AG08395 (cell line): ENCODE measurements around the gene TANC1.

Experiments used
- DNase-seq: peaks from one replicate; pipeline ENCODE4 v3.0.0; 2012; ENCODE audit warnings: mixed read lengths, low spot score

The TANC1 gene

DNA sequence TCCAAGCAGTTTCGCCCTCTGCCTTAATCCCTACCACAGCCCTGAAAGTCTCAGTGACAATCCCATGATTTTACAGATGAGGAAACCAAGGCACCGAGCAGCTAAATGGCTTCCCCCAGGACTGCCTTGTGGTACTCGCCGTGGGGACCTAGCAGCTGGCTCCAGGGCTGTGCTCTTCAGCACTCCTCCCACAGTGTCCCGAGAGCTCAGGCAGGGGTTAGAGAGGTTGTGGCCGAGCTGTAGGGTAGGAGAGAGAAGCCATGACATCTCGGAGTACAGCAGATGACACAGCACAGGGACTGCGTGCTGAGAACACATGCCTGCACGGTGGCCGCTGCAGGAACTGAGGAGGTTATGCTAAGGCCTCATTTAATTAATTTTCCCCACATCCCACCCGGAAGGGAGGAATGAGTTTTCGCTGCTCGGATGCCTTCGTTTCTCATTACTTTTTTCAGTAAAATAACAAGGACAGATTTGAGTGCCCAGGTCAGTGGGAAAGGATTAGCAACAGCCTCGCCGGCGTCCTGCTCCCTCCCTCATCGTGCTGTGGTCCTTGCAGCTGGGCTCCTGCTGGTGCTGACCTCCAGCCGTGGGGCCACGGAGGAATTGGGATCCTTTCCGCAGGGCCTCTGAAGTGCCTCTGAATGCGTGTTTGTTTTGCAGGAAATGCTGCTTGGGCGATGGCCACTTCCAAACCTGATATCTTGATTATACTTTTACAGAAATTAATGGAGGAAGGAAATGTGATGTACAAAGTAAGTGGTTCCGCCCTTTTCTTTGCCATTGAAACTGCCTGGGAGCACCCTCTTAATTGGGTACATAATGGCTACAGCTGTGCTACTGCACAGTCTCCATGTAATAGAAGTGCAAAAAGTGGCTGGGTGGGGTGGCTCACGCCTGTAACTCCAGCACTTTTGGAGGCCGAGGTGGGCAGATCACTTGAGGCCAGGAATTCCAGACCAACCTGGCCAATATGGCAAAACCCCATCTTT, 256.9 kb downstream of the TANC1 start:
- DNase-seq = no peak

DNA sequence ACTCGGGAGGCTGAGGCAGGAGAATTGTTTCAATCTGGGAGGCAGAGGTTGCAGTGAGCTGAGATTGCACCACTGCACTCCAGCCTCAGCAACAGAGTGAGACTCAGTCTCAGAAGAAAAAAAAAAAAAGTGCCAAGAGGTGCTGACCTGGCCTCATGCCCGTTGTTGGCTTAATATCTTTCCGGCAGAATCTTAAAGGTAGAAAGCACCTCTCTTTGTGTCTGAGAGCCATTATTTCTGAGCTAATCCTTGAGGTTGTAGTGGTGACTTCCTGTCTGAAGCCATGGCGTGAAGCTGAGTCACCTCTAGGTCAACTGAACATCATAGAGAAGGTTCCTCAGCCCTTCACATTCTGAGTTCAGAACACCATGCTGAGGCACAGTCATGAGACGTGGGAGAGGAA, 257.6 kb downstream of the TANC1 start:
- DNase-seq = peak; percentile 53

DNA sequence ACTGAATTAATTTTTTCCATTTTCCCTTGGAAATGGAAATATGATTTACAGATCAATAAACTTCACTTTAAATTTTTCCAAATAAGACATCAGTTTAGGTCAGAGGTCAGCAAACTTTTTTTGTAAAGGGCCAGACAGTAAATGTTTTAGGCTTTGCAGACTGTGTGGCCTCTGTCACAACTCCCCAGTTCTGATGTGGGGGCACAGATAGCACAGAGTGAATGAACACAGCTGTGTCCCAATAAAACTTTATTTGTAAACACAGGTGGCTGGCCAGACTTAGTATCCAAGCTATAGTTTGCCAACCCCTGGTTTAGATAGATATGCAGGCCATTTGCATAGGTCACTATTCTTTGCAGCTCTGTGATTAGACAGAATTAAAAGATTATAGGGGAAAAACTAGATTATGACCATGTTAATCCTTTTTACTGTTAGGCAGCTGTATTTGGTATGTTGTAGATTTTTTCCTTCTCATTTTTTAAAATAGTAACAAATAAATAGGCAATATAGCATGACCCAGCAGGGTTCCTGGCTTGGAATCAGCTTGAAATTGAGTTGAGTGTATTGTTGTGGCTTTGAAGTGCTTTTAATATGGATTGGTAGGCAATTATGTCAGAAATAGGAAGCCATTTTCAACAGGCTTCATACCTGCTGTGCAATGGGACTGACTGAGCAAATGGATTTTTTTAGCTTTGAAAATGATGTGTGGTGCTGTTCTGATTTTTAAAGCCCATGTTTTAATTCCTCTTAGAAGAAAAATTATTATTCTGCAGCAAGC, 258.4 kb downstream of the TANC1 start:
- no peak for DNase-seq

DNA sequence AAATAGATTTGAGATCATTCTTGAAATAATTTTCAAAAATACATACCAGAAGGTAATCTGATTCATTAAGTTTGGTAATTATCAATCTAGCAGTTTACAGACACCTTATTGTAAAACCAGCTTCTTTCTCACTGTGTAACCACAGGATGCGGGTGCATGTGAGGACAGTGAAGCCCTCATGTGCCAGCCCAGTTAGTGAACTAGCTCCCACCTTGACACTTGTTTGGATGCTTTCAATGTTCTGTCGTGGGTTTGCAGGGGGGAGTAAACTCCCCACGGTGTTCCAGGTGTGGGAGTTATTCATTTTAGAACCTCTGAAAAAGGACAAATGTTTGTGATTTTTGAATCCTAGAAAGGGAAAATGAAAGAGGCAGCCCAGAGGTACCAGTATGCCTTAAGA, 259.0 kb downstream of the TANC1 start:
- DNase-seq = peak; percentile 13

DNA sequence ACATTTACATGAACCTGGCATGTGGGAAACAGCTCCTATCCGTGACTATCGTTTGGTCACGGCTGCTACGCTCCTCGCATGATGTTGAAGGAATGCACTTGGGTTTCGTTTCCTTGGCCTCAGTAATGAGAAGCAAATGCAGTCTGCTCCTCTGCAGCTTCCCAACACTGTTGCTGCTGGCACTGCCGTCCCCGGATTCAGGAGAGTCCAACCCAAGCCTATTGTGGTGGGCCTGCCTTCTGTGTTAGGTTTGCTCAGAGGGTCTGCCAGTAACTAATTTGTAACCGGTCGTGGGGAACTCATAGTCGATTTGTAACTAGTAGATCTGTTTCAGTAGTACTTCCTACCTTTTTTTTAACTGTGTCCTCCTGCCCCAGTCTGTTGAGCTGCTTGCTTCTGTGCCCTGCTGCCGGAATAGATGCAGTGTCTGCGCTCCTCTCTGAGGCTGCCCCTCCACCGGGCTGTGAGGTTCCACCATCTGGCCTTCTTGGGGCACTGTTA, 259.7 kb downstream of the TANC1 start:
- peak; percentile 87 for DNase-seq

DNA sequence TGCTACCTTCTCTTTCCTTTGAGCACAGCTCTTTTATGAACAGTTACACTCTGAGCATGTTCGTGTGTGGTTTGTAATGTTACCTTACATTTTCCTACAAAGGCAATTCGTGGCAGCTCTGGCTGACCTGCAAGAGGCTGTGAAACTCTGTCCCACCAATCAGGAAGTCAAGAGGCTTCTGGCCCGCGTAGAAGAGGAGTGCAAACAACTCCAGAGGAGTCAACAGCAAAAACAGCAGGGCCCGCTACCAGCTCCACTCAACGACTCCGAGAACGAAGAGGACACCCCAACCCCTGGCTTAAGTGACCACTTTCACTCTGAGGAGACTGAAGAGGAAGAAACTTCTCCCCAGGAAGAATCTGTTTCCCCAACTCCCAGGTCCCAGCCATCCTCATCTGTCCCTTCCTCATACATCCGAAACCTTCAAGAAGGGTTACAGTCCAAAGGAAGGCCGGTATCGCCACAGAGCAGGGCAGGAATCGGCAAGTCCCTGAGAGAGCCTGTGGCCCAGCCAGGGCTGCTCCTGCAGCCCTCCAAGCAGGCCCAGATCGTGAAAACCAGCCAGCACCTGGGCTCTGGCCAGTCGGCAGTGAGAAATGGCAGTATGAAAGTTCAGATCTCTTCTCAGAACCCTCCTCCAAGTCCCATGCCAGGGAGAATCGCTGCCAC, 261.2 kb downstream of the TANC1 start:
- no peak for DNase-seq

DNA sequence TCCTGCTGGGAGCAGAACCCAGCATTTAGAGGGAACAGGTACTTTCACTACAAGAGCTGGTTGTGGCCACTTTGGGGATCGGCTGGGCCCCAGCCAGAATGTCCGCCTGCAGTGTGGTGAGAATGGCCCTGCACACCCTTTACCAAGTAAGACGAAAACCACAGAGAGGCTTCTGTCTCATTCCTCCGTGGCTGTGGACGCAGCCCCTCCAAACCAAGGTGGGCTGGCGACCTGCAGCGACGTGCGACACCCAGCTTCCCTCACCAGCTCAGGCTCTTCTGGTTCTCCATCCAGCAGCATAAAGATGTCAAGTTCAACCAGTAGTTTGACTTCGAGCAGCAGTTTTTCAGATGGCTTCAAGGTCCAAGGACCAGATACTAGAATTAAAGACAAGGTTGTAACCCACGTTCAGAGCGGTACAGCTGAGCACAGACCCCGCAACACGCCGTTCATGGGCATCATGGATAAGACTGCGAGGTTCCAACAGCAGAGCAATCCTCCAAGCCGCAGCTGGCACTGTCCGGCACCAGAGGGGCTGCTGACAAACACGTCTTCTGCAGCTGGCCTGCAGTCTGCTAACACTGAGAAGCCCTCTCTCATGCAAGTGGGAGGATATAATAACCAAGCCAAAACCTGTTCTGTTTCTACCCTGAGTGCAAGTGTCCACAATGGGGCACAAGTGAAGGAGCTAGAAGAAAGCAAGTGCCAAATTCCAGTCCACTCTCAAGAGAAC, 261.9 kb downstream of the TANC1 start:
- no peak for DNase-seq

DNA sequence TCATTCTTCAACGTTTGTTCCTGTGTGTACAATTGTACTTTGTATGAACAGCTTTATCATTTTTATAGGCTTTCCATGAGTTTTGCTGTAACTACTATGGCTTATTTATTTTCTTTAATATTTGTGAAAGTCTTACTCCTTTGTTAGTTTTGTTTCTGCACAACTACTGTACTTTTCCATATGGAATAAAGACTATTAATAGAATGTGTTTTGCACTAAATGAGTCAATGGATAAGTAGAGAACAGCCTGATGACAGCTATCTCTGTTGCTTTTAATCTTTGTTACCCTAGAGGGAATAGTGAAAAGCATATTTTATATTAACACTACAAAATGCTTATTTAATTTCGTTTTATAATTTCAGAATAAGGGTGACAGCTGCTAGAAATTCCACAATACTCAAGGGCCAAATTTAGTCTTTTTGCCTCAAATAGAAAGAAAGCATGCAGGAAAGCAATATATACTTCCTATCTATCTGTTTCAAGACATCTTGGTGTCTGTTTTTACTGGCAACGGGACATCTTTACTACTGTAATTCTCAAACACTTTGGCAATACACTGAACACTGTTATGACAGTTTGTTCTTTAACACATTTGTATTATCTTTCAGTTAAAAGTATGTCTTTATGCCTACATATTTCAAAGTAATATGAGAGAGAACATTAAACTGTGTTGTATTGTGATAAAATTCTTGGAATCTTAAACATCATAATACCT, 264.2 kb downstream of the TANC1 start:
- no peak for DNase-seq

DNA sequence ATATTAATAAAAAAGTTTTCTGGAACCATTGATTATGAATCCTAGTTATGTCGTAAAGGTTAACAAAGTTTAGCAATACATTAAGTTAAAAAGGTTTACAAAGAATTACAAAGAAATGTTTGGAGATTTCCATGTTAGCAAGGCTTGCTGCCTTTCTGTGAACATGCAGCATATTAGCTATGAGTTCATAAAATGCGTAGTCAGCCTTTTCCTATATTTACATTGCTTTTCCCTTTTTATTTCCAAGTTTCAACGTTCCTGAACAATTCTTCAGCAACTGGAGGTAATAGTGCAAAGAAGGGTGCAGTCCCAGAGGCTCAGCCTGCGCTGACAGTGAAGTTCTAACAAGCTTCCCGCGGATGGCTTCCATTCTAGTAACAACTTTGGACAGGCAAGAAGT, 266.4 kb downstream of the TANC1 start:
- DNase-seq = no peak

DNA sequence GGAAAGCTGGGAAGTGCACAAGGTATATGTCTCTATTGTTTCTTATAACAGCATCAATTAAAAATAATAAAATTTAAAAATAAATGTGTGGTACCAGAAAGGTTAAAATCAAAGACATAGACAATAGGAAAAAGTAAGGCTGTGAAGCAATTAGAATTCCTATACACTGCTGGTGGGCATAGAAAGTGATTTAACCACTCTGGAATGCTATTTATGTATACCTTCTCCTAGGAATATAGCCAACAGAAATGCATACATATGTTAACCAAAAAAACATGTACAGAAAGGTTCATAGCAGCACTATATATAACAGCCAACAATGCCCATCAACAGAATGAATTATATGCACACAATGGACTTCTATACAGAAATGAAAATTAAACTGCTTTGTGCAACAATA, 275.1 kb downstream of the TANC1 start:
- no peak for DNase-seq

DNA sequence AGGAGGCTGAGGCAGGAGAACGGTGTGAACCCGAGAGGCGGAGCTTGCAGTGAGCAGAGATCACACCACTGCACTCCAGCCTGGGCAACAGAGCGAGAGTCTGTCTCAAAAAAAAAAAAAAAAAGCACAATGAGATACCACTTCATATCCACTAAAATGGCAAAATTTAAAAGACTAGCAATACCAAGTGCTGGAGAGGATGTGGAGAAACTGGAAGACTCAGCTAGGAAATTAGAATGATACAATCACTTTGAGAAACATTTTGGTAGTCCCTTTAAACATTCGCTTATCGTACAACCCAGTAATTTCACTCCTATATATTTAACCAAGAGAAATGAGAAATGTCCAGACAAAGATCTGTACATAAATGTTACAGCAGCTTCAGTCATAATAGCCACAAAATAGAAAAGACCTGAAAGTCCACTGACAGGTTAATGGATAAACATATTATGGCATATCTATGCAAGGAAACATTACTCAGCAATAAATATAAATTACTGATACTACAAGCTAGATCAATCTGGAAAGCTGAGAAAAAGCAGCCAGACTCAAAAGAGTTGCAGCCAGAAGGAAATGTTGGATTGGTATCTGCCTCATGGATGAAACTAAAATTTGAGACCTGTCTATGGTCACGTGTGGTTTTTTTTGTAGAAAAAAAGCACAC, 278.0 kb downstream of the TANC1 start:
- DNase-seq = no peak

DNA sequence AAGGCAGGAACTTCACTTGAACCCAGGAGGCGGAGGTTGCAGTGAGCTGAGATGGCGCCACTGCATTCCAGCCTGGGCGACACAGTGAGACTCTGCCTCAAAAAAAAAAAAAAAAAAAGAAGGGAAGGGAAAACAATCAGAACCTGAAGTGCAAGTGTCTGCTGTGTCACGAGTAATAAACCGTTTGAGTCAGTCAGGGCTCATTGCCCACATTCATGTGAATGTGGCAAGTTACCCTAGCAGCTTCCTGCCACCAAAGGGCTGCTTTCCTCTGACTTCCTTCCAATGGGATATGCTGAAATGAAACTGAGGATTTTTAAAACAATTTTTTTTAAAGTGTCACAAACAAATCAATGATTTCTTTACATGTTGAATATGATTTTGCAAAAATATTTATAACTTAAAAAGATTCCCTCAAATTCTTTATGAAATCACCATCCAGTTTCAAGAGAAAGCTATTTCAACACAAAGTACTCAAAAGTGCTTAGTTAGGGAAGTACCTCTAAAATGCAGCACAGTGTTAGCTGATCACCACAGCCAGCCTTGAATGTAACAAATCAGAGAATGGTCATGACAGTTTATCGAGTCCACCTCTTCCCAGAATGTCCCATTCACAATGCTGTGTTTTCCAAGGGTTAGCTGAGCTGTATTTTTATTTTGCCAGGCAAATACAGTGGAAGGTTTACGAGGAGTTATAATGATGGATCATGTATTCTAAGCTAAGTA, 281.7 kb downstream of the TANC1 start:
- DNase-seq = peak; percentile 91

DNA sequence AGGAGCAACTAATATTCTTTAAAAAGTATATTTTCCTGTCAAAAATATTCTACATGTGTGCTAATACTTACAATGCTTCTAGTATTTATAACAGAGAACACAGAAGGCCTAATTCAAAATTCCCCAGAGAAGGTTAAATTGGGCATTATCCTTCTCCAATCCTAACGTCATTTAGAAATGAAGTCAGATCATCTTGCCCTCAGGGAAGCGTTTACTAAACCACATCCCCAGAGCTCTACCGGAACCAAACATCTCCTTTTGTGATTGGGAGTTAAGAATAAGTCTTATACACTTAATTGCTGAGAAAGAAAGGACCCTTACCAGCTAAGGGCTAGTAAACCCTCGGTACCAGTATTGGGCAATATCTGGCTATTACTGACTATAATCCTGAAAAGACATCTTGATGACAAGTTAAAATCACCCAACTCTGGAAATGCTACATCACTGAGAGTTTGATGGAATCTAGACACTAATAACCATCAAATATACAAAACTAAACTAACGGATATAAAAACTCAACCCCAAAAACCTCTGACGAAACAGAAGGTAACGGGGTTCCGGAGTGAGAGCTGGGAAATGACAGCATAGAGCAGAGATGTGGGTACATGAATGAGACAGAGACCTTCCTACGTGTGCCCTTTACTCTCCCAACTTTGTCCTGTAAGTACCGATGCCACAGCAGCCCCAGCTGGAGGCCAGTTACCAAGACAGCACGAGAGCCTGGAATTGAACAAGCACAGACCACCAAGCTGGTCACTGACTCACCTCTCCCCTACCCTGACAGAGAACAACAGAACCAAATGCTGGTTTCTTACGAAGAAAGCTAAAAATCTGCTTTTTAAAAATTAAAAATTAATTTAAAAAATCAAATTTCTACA, 283.1 kb downstream of the TANC1 start:
- no peak for DNase-seq

DNA sequence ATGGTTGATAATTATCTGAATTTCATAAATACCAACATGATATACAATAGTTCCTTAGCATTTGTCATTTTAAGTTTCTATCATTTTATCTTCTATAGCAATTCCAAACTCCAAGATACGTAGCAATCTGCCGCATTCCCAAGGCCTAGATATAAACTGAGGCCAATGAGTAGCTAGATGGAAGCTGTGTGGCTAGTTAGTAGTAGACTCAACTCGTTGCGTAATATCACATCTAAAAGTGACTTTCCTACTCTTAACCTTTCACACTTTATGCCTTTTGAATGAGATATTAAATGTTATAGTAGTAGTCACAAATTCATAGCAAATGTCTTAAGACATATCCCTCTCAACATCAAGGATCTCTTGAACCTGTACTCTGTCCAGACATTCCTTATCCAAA, 284.5 kb downstream of the TANC1 start:
- DNase-seq = no peak

DNA sequence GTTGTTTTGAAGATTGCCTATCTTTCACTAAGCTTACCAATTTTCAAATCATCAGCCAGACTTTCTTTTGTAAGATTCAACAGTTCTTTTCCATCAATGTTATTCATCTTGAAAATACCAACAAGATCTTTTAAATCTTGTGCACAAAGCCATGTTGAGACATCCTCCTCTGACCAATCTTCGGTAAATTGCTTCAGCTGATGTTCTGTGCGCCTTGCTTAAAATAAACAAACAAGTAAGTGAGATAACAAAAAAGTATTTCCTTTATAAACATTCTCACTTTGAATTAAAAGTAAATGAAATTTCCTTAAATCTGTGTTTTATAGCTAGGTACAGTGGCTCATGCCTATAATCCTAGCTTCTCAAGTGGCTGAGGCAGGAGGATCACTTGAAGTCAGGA, 287.7 kb downstream of the TANC1 start:
- no peak for DNase-seq

DNA sequence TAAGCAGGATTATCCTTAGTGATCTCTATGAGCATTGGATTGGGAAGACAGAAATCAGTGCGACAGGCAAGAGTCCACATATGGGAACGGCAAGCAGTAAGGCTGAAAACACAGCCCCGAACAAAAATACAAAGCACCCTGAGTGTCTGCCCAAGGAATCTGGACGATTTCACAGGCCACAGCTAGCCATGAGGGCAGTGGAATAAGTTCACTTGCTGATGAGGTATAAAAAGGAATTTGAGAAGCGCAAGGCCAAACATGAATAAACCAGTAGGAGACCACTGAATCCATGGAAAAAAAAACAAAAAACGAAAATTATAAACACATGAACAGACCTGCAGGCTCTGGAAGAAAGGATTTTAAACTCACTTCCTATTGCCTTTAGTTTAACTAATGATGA, 293.8 kb downstream of the TANC1 start:
- peak; percentile 44 for DNase-seq

DNA sequence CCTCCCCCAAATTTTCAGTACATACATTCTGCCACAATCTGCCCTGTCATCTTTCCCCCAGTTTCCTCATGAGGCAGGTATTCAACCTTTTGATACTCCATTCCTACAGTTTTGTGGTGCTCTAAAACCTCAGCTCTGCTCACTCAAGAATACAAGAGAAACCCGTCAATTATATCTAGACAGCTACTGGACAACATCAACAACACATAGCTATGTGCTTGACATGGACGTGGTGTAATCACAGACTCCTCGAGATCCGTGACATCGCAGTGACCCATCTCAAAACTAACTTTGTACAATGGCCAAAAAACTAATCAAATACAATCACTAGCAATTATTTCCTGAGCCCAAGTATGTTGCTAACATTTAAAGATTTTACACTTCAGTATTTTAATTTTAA, 294.5 kb downstream of the TANC1 start:
- peak; percentile 3 for DNase-seq

DNA sequence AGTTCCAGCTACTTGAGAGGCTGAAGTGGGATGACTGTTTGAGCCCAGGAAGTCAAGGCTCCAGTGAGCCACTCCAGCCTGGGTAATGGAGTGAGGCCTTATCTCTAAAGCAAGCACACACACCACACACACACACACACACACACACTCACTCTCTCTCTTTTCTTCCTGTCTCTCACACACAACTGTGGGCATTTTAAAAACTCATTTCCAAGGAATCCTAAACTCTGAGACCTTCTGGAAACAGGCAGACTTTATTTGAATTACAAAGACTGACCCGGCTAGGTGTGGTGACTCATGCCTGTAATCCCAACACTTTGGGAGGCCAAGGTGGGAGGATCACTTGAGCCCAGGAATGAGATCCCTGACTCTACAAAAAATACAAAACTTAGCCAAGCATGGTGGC, 296.7 kb downstream of the TANC1 start:
- no peak for DNase-seq

DNA sequence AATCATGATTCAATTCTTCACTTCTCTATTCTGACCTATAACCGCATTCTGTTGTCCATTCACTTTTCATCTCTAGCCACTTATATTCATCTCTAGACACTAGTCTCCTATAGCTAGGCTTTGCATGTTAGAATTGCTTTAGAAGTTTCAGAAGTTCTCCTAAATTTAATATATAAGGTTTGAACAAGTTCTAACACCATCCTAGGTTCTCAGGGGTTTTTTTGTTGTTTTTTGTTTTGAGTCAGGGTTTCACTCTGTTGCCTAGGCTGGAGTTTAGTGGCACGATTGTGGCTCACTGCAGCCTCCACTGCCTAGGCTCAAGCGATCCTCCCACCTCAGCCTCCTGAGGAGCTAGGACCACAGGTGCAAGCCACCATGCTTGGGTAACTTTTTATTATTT, 298.1 kb downstream of the TANC1 start:
- no peak for DNase-seq
